CD4-positive, alpha-beta T cell treated with Interleukin-15 for 4 hours (primary cell): Measurements from ENCODE around the gene ATP8B1.
"Not testable (repeated sequence)": the region's sequence is repeated elsewhere in the genome, so short reads cannot be mapped to it uniquely, and the experiment has no call there.

ENCODE experiments used
- DNase-seq: peaks from one replicate; pipeline ENCODE4 v3.0.0-alpha.2; 2020; ENCODE audit warnings: low spot score

ATP8B1 gene

GRCh38 chr18:57764995-57765394 lies 38.1 kb downstream of the ATP8B1 start:
- DNase-seq = no peak

GRCh38 chr18:57764087-57764486 lies 39.0 kb downstream of the ATP8B1 start:
- DNase-seq = no peak

DNA sequence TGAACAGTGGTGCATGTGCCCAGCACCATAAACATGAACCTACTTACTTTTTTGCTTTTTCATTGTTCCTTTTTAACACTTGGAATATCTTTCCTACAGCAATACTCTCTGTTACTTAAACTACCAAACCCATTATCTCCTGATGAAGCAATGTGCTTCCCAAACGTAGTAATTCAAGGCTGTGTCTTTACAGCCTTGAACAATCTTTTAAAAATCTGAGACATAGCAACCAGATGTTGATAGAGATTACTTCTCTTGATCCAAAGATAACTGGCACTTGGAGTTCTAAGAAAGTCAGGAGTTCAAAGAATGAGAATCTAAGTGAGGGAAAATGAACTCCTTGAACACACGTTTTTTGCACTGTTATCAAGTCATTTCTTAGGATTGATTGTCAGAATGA lies 40.4 kb downstream of the ATP8B1 start:
- DNase-seq = no peak

GRCh38 chr18:57759650-57760049 lies 43.5 kb downstream of the ATP8B1 start:
- no peak for DNase-seq

GRCh38 chr18:57755473-57756067 lies 47.5 kb downstream of the ATP8B1 start:
- DNase-seq = no peak

GRCh38 chr18:57754577-57755338 lies 48.4 kb downstream of the ATP8B1 start:
- DNase-seq = no peak

- DNase-seq = no peak
Measured at GRCh38 chr18:57753063-57753462, 50.1 kb downstream of the ATP8B1 start.

GRCh38 chr18:57749604-57749970 lies 53.5 kb downstream of the ATP8B1 start:
- no peak for DNase-seq

DNA sequence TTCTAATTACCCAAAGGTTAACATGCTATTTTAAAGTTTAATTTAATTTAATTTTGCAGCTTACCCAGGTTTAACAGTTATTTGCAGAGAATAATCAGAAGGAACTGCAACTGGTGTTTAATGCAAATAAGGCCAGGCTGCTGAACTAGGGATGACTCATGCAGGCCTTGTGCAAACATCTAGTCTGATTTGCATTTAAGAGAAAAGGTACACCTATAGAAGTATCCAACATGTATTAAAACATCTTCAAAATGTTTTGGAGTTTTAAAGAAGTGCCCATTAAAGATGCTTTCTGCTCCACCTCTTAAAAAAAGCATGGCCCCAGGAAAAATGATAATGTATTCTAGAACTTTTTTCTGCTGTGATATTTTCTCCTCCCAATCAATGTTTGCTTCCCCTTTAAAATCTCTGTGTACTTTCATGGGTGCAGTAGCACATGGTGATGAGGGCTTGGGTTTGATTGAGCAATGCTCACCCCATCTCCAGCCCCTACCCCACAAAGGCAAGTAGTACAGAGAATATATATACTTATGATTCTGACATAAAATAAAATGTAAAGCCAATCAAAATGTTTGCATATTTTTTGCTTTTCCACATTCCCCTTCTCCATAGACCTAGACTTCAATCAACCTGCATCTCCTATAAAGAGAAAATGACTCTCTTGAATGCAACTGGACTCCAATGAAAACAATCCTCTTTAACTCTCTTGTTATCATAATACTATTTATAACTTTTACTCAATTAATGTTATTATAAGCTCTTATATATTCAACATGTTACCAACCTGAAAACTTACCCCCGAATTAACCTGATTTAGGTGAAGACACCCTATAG lies 54.1 kb downstream of the ATP8B1 start:
- DNase-seq = no peak

GRCh38 chr18:57747809-57748680 lies 55.1 kb downstream of the ATP8B1 start:
- no peak for DNase-seq

DNA sequence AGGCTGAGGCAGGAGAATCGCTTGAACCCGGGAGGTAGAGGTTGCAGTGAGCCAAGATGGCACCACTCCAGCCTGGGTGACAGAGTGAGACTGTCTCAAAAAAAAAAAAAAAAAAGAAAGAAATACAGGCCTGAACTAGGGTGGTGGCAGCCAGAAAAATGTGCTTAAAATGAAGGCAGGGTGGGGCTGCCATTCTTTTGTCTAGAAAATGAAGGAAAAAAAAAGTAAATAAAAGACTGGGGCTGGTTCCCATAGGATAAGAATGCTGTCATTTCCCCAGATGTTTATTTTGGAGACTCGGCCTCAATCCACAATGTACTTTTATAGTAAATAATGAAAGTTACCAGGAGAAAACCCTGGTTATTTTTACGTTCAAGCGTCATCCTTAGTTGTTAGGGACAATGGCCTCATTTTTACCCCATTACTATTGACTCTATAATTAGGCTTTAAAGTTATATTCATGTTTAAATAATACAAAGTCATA lies 58.9 kb downstream of the ATP8B1 start:
- DNase-seq = no peak

- DNase-seq = no peak
Measured at GRCh38 chr18:57743008-57743407, 60.1 kb downstream of the ATP8B1 start.

DNA sequence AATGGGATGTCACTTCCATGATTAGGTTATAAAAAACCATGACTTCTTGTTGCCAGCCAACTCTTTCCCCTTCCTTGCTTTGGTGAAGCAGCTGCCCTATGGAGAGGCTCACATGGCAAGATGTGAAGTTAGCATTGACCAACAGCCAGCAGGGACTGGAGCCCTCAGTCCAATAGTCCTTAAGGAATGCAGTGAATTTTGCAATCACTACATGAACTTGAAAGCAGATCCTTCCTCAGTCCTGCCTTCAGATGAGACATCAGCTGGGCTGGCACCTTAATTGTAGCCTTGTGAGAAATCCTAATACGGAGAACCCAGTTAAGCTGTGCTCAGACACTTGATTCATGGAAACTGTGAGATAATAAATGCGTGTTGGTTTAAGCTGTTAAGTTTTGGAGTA lies 61.8 kb downstream of the ATP8B1 start:
- no peak for DNase-seq

DNA sequence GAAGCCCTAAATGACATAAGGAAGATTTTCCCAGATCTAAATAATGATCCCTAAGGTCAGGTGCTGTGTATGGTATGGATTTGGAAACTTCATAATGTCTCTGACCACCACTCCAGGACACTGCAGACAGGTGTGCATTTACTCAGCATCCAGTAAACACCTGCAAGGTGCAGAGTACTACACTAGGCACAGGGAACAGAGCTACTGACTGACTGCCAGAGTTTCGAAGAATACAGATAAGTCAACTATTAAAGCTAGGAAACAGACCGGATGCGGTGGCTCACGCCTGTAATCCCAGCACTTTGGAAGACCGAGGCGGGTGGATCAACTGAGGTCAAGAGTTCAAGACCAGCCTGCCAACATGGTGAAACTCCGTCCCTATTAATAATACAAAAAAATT lies 65.0 kb downstream of the ATP8B1 start:
- no peak for DNase-seq

- no peak for DNase-seq
Measured at GRCh38 chr18:57737400-57738060, 65.6 kb downstream of the ATP8B1 start.

GRCh38 chr18:57735042-57735441 lies 68.1 kb downstream of the ATP8B1 start:
- DNase-seq = not testable (repeated sequence)

- no peak for DNase-seq
Measured at GRCh38 chr18:57733861-57734260, 69.3 kb downstream of the ATP8B1 start.

GRCh38 chr18:57730146-57730545 lies 73.0 kb downstream of the ATP8B1 start:
- no peak for DNase-seq

DNA sequence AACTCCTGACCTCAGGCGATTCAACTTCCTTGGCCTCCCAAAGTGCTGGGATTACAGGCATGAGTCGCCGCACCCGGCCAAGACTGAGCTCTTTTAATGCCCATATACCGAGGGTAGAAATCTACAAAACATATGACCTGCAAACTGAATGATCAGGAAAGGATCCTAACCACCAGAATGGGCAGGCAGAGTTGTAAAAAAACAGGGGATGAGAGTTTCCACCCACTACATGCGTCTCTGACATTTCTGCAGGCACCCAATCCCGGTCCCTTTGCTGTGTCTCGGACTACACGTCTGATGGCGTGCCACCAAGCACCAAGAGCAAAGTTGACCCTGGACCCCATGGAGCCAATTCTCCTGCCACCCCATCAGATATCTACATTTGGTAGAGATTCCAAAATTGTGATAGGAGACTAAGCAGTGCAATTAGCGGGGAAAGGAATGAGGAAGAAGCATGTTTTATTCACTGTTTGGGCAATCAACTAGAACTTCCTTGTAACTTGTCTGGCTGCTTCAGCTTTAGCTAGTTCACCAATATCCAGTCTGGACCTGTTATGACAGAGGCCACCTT lies 74.1 kb downstream of the ATP8B1 start:
- no peak for DNase-seq

DNA sequence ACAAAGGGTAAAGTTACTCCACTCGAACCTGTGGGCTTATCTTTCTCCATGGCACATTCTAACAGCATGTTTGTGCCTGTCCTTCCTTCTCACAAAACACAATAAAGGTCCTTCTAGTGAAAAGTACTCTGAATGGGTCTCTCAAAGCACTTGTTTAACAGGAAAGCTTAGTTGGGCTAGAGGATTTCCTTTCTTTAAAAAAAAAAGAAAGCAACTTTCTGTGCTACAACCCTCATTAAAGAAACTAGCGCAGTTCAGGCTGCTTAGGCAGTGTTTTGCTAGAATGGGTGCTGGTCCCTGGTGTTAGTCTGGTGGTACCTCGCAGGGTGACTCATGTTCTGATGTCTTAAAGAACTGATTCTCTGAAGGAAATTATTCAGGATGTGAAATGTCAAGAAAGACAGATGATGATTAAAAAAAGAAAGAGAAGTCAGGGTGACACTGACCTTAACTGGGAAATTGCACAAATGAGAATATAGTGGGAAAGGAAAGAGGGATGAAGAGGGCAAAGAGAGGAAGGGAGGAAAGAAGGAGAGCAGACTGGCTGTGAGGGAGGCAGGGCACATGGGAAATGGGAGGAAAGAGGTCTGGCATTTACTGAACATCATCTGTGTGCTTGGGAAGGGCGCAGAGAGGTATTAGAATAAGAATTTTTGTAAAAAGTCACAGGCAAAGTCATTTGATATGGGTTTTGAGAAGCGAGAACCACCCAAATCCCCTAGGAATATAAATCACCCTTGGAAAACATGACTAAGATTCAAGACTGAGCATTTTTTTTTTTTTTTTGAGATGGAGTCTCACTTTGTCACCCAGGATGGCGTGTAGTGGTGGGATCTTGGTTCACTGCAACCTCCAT lies 74.9 kb downstream of the ATP8B1 start:
- DNase-seq = no peak
